ENCODE results near the gene ZNF548.

- TF ChIP-seq, protein P1, sequence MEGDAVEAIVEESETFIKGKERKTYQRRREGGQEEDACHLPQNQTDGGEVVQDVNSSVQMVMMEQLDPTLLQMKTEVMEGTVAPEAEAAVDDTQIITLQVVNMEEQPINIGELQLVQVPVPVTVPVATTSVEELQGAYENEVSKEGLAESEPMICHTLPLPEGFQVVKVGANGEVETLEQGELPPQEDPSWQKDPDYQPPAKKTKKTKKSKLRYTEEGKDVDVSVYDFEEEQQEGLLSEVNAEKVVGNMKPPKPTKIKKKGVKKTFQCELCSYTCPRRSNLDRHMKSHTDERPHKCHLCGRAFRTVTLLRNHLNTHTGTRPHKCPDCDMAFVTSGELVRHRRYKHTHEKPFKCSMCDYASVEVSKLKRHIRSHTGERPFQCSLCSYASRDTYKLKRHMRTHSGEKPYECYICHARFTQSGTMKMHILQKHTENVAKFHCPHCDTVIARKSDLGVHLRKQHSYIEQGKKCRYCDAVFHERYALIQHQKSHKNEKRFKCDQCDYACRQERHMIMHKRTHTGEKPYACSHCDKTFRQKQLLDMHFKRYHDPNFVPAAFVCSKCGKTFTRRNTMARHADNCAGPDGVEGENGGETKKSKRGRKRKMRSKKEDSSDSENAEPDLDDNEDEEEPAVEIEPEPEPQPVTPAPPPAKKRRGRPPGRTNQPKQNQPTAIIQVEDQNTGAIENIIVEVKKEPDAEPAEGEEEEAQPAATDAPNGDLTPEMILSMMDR (IDR thresholded peaks at IDR 0.05), result peak in 2 of 3 donors; percentile 54 to 64
- TF ChIP-seq EP300 (IDR thresholded peaks at IDR 0.05), result peak; percentile 38
Measured at GRCh38 chr19:57389730-57390598, at the start of gene ZNF548.
